Kidney glomerular epithelial cell (primary cell): Measurements from ENCODE around the gene CCT2.
A peak's percentile ranks its signal among the peaks of the same experiment; 100 is the strongest.
"Not testable (repeated sequence)": the region's sequence is repeated elsewhere in the genome, so short reads cannot be mapped to it uniquely, and the experiment has no call there.

Experiments used
- DNase-seq: peaks from one replicate; lab custom pipeline; 2025; lab: John Stamatoyannopoulos, UW

CCT2 gene

GRCh38 chr12:69588527-69588926, 3.3 kb downstream of the CCT2 start:
- no peak for DNase-seq

- no peak for DNase-seq
These were observed 3.8 kb downstream of the CCT2 start for GRCh38 chr12:69589082-69589481.

GRCh38 chr12:69595689-69596088, 10.4 kb downstream of the CCT2 start:
- DNase-seq: no peak

- DNase-seq: no peak
These were observed 13.0 kb downstream of the CCT2 start for GRCh38 chr12:69598174-69598753.

GRCh38 chr12:69600804-69601203, 15.5 kb downstream of the CCT2 start:
- no peak for DNase-seq

- DNase-seq: no peak
These were observed 16.9 kb downstream of the CCT2 start for GRCh38 chr12:69601962-69602685.

GRCh38 chr12:69602954-69603353, 17.7 kb downstream of the CCT2 start:
- no peak for DNase-seq

- DNase-seq: not testable (repeated sequence)
These were observed 18.3 kb downstream of the CCT2 start for GRCh38 chr12:69603556-69603955.

GRCh38 chr12:69604275-69604674, 19.0 kb downstream of the CCT2 start:
- not testable (repeated sequence) for DNase-seq

- no peak for DNase-seq
These were observed 22.9 kb downstream of the CCT2 start for GRCh38 chr12:69608114-69608513.

- no peak for DNase-seq
These were observed 24.9 kb downstream of the CCT2 start for GRCh38 chr12:69610126-69610525.

- DNase-seq: no peak
These were observed 25.5 kb downstream of the CCT2 start, which contains the start of gene LRRC10 for GRCh38 chr12:69610729-69611128. Gene LRRC10 (minus strand): TSS chr12:69610907. CDS start chr12:69610838, 69 bp downstream.

GRCh38 chr12:69613351-69613750, 28.1 kb downstream of the CCT2 start:
- no peak for DNase-seq

GRCh38 chr12:69616025-69616424, 30.8 kb downstream of the CCT2 start:
- DNase-seq: no peak

GRCh38 chr12:69619050-69619449, 33.8 kb downstream of the CCT2 start:
- no peak for DNase-seq

- DNase-seq: no peak
These were observed 34.8 kb downstream of the CCT2 start for GRCh38 chr12:69620077-69620476.

GRCh38 chr12:69620921-69621320, 35.7 kb downstream of the CCT2 start:
- no peak for DNase-seq

- DNase-seq: no peak
These were observed 36.3 kb downstream of the CCT2 start for GRCh38 chr12:69621551-69621950.

GRCh38 chr12:69623970-69624369, 38.7 kb downstream of the CCT2 start:
- no peak for DNase-seq

GRCh38 chr12:69627501-69627900, 42.2 kb downstream of the CCT2 start:
- DNase-seq: no peak

GRCh38 chr12:69630191-69630590, 44.9 kb downstream of the CCT2 start:
- DNase-seq: no peak

GRCh38 chr12:69633061-69633460, 47.8 kb downstream of the CCT2 start:
- no peak for DNase-seq

- peak; percentile 52 for DNase-seq
These were observed 54.2 kb downstream of the CCT2 start for GRCh38 chr12:69639400-69640016.
